ENCODE measurements around the gene GJA3. TPM values are rescaled to one million over a fixed set of nuclear protein-coding genes. Genes with fewer than 3 reads are reported as not detected.

GJA3 gene
- polyA plus RNA-seq, 3 donors: 11.5 to 13.7 (median 12.3) TPM

DNA sequence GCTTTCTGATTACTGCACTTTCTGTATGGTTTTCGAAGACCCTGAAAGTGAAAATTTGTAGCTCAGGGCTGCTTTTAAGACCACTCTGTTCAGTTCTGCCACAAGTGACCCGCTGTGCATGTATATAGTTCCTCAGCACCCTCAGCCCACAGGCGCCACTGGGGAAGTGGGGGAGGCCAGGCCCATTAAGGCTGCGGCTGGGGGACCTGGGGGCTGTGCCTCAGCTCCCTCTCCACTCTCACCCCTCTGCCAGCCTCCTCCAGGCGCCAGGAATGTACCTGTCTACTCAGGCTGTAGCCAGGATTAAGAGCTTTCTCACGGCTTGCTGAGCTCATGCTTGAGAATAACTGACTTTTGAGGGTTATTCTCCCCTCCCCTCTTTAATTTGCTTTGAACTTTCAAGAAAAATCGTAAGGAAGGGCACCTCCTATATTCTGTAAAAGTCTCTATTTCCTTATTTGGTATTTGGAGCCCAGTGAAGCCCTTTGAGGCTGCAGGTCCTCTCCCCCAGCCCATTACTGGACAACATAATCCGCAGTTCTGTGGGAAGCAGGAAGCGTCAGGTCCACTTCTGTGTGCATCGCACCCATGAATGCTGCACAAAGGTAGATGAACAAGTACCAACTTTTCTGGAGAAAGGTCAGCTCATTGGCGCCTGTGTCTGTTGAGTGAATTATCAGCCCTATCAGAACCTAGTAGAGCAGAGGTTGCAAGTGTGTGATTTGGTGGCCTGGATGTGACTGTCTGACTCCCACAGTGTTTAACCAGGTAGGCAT is 29.6 kb downstream of the GJA3 start:
- no peak for DNase-seq

DNA sequence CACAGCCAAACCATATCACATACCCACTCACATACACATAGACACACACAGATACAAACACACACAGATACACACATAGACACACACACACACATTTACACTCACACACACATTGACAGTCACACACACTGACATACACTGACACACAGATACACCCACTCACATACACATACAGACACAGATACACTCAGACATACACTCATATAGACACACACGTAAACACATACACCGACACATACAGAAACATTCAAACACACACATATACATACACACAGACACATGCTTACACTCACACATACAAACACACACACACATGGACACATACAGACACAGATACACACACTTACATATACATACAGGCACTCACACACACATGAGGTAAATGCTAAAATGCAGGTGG is 30.2 kb downstream of the GJA3 start:
- DNase-seq: no peak

DNA sequence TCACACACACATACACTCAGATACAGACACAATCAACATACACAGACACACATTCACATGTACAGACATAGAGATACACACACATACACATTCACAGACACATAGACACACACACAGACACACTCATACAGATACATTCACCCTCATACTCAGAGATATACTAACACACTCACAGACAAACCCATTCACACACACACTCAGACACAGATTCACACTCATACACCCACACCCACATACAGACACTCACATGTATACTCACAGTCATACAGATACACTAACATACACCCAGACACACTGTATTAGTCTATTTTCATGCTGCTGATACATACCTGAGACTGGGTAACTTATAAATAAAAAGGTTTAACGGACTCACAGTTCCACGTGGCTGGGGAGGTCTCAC is 30.8 kb downstream of the GJA3 start:
- DNase-seq: no peak

DNA sequence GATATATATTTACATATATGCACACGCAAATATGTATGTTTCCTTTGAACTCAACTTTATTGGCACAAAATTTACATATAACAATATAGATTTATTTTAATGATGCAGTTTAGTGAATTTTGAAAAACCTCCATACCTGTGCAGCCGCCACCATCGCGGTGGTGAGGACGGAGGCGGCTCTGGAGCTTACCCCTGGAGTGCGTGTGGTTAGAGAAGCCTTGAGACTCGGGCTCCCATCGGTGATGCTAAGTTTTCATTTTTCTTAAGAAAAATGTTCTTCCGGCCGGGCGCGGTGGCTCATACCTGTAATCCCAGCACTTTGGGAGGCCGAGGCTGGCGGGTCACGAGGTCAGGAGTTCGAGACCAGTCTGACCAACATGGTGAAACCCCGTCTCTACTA is 31.8 kb downstream of the GJA3 start:
- no peak for DNase-seq

DNA sequence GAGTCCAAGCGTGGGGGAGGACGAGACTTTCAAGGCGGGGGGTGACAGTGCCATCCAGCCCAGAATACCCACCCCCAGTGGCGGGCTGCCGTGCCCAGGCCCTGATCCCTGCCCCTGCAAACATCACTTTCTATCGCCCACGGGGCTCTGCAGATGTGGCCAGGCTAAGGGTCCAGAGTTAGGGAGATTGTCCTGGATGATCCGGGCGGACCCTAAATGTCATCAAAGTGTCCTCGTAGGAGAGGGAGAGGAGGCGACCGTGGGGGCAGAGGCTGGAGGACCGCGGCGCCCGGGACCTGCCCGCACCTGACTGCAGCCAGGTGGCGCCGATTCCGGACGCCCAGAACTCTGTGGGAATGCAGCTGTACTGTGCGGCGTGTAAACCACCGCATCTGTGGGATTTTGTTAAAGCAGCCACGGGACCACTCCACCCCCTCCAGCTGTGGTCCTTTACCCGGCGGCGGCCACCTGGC is 32.4 kb downstream of the GJA3 start:
- no peak for DNase-seq

DNA sequence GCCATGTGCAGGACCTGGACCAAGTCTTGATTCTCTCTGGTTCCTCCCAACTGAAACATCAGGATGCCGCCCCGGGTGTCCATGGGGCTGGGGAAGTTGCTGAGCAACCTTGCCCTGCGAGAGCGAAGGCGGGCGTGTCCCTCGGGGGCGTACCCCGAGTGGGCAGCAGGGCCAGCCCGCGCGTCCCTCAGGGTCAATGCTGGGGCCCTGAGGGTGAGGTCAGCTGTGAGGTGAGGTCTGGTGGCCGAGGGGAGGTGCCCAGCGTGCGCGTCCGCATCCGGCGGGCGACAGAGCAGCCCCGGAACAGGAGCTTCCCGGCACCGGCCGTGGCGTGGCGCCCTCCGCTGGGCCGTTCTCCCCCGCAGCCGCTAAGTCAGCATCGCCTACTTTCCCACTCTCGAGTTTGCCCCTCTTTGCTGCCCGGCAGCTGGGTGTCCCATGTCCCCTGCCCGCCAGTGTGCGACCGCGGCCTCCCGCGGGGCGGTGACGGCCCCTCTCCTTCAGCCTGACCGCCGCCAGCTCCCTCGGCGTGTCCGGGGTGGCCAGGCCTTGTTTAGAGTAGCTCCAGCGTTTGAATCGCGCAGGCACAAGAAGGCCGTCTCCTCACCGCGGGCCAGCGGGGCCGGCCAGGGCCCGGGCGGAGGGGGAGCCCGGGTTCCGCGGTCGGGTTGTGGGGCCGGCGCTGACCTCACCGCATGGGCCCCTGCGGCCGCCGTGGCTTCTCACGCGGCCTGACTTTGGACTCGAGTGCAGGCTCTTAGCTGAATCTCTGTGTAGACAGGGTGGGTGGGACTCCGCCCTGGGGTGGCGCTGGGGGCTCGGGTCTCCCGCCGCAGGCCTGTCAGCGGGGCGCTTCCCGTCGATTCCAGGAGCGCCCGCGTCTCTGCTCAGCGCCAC is 33.0 kb downstream of the GJA3 start:
- DNase-seq: no peak

DNA sequence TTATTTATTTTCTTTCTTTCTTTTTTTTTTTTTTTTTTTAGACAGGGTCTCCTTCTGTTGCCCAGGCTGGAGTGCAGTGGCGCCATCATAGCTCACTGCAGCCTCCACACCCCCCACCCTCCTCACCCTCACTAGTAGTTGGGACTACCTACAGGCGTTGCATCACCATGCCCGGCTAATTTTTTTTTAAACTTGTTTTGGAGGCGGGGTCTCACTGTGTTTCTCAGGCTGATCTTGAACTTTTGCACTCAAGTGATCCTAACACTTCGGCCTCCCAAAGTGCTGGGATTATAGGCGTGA is 33.6 kb downstream of the GJA3 start:
- DNase-seq: no peak

DNA sequence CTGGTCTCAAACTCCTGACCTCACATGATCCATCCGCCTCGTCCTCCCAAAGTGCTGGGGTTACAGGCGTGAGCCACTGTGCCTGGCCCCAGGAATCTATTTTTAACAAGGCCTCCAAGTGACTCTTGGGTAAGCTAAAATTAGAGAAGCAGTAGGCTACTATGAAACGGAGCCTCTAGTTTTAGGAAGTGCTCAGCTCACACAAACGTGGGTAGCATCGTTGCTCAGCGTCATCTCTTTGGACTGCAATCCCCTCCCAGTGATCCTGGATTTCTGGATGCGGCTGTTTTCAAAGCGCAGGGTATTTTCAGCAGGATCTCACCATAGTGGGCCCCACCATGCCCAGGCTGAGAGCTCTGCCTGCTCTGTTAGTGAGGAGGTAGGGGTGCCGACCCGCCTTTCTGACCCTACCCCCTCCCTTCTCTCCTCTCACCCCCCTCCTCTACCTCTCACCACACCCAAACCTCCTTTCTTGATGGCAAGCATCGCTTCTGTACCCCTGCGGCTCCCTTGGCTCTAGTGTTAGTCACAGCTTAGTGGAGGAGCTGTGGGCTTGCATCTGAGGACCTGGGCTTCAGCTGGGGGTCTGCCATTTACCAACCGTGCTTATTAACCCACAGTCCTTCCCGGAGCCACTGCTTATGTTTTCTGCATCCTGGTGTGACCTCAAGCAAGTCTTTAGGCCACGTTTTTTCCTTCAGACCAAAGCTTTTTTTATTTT is 34.2 kb downstream of the GJA3 start:
- DNase-seq: no peak

DNA sequence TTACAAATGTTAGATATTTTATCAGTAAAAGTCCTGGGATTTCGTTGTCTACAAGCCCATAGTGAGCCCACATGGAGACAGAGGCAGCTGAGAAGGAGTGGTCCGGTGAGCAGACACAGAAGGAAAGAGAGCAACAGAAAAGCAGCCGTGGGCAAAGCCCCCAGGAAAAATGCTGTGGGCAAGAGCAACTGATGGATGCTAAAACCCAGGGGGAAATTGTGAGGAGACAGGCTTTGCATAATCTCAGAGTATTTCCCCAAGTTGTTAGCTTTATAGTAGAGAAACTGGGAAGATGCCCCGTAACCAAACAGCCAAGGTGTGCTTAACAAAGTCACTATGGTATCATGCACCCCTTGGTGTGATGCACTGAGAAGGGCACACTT is 35.1 kb downstream of the GJA3 start:
- DNase-seq: no peak

DNA sequence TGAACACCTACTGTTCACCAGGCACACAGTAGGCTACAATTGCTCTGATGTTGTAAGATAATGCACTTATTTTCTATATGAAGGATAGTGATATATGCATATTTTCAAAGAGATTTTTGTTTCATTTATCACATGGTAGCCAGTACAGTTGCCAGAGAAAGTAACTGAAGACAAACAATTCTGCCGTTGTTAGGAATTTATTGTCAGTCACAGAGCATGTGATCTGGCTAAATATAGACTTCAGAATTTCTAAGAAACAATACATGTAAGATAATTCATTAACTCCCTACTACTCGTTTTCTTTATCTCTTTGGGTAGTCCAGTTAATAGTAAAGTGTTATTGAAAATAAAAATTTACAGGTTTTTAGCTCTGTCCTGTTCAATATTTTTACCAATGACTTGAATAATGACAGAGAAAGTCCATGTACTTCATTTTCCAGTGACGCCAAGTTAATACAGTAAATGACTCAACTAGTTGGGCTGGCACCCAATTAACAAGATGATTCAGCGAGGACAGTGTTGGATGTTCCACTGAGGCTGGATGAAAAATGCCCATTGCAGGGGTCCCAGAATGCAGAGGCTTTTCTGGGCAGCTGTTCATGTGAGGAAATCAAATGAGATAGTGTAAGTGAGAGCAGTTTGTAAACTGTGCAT is 35.6 kb downstream of the GJA3 start:
- no peak for DNase-seq

DNA sequence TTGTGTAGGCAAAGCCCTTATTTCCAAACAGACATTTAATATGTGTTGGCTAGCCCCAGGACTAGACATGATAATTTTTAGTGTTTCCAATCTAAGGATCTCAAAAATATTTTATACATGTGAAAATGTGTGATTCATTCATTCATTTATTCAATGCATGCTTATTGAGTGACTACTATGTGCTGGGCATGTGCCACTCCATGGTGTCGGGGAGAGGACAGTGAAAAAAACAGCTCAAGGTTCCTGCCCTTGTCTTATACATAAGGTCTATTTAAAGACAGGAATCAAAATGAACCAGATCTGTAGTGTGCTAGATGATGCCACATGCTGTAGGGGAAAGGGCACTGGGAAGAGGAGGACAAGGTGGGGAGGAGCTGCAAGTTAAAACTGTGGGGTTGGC is 36.5 kb downstream of the GJA3 start:
- no peak for DNase-seq

DNA sequence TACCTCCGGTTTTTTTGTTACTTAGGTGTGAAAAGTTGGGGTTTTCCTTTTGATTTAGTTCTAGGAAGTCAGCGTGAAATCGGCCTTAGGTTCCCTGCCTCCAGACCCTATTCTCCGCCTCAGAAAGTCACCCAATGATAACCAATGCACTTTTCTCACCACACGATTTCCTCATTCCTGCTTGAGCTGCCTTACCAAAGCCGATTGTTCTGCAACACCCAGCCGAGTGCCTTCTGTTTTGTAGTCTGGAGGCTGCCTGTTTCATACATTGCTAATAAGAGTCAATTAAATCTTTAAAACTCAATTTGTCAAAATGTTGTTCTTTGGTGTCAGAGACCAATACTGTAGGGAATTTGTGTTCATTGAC is 39.7 kb downstream of the GJA3 start:
- no peak for DNase-seq

DNA sequence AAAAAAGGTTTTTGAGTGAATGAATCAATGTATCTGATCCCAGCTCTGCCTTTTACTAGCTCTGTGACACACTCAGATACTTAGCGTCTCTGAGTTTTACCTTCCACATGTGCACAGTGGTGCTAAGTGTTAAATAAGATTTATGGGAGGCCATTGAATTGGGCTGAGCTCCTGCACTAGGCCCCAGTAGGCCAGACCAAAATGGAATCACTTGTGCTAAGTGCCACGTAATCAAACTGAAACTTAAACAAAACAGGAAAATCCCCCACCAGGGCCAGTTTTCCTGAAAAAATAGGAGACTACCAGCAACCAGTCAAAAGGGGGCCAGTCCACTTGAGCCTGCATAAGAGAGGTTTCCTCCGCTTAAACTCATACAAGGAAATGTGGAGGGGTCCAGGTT is 40.9 kb downstream of the GJA3 start:
- DNase-seq: no peak

DNA sequence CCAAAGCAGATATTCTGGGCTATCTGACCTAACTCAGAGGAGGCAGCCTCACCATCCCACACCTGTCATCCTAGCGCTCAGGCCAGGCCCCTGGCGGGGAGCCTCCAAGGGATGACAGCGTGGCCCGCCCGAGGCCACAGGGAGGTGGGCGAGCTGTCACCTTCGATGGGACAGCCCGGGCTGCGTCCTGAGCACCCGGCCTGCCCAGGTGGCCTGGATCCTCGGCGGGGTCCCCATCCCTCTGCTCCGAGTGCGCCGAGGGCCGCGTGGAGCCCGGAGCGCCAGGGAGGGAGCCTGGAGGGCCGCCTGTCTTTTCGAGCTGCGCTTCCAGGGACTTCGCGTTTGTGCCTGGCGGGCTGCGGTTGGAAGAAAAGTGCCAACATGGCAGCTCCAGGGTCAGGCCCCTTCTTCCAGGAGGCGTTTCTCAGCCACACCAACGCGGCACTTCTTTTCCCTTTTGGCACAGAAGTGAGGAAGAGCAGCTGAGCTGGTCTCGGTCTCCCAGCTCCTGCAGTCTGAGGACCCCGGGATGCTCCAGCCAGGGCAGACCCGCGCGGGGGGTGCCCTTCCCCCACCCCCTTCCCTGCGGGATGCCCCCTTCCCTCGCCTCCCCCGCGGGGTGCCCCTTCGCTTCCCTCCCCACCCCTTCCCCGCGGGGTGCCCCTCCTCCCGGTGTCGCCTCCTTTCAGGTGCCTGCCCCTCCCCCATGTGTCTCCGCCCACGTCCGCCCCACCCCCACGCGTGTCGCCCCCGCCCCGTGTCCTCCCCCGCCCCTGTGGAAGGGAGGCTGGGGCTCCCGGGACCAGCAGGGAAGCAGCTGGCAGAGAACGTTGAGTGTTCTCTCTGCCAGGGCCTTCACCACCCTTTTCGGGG is 42.3 kb downstream of the GJA3 start:
- DNase-seq: no peak

DNA sequence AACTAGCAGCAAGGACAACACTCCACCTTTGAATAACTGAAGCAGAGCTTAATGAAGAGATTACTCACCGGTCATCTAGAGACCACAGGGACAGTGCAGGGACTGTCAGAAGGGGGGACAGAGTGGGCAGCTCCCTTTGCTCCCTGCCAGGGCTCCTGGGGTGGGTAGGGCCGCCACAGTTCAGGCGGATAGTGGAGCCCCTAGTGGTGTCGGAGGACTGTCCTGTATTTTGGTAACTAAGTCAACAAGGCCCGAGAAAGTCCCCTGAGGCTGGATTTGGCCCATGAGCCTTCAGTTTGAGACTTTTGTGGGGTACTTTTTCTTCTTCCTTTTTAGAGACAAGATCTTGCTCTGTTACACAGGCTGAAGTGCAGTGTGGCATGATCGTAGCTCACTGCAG is 44.6 kb downstream of the GJA3 start:
- no peak for DNase-seq

DNA sequence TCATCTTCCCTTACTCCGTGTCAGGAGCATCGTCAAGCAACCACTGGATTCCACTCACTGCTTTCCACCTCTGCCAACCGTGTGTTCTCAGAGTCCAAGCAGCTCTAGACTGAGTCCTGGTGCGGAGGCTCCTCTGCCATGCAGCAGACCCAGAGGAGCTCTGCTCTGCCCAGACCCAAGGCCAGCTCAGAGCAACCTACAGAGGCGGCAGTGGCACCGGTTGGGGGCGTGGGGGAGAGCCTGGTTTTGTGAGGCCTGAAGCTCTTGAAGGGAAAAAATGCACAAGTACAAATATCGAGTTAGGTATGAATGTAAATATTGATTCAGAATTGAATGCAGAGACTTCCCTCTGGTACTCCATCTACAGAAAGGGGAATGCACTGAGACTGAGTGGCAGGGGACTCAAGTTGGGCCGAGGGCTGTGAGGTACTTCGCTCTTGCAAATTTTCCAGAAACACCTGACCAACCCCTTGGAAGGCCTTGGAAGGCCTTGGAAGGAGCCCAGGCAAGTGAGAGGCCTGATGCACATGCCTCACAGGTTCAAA is 46.7 kb downstream of the GJA3 start:
- DNase-seq: no peak

DNA sequence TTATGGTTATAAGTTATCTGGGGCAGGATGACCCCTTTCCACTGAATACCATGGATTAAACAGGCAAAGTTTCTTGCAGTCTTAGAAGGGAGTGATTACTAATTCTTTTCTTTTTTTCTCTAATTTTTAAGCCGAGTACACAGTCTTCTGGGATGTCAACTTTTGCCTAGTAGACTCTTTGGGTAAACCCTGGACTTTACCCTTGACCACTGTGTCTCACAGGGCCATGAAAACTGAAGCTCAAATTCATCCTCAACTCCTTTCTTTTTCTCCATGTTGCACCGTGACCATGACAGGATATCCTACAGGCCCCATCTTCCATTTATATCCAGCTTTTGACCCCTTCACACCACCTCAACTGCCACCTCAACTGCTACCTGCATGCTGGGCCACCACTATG is 51.8 kb downstream of the GJA3 start:
- DNase-seq: no peak

DNA sequence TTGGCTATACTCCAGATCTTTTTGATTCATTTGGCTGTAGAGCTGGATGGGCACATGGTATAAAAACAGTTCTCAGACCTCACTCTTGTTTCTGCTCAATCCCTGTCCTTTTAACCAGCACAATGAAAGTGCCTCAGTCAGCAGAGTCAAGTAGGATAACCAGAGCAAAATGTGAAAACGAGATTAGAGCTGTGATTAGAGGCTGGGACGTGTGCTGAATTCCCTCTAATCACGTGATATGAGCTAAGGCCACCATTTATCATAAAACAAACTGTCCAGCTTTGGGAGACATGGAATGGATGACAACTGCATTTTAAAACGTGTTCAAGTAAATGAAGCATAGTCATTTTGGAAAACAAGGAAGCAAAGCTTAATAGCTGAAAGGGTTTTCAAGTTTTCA is 54.1 kb downstream of the GJA3 start:
- no peak for DNase-seq

DNA sequence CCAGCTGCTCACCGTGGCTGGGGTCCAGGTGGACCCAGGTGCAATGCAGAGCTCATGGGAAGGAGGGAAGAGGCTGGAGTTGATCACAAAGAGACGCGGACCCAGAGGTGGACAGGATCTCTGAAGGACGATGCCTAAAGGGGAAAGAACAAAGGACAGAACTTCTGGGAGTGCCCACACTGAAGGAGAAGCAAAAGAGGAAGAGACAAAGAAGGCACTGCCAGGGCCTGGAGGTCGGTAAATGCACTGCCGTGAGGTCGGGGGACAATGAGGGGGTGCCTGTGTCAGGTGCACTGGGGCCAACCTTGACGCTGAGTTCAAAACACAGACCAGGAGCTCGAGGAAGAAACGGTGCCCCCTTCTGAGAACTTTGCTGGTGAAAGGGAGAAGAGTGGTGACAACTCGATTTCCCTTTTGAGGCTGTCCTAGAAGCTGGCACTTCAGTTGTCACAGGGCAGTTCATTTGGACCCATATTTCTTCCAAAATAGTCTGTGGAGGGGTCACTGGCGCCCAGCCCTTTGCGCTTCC is 55.6 kb downstream of the GJA3 start:
- no peak for DNase-seq

DNA sequence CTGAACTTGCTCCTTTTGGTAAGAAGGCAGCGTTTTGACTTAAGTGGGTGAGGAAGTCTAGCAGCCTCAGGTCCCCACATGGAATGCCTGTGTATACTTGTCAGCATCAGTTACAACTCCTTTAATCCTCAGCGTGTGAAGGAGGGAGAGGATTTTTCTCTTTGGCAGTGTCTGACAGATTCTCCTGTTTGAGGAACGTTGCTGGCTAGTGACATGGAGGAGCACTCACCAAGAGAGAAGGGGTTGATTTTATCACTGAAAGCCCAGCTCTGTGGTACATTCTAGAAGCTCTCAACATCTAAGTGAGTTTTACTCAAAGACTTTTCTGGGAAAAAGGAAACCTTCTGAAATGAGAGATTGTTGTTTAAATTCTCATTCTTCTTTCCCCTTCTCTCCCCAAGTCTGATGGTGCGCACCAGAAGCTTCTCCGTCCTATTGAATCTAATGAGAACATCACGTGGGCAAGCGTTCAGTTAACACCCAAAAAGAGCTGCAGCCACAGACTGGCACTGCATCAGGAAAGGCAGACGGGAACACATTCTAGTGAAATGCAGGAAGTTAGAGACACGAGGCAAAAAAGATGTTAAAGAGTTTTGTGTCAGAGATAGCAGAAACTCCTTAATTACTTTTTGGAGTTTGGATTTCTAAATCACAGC is 58.2 kb downstream of the GJA3 start:
- no peak for DNase-seq

All from renal pelvis (tissue), 4 donors.